ENCODE results near the gene BAD.

DNA sequence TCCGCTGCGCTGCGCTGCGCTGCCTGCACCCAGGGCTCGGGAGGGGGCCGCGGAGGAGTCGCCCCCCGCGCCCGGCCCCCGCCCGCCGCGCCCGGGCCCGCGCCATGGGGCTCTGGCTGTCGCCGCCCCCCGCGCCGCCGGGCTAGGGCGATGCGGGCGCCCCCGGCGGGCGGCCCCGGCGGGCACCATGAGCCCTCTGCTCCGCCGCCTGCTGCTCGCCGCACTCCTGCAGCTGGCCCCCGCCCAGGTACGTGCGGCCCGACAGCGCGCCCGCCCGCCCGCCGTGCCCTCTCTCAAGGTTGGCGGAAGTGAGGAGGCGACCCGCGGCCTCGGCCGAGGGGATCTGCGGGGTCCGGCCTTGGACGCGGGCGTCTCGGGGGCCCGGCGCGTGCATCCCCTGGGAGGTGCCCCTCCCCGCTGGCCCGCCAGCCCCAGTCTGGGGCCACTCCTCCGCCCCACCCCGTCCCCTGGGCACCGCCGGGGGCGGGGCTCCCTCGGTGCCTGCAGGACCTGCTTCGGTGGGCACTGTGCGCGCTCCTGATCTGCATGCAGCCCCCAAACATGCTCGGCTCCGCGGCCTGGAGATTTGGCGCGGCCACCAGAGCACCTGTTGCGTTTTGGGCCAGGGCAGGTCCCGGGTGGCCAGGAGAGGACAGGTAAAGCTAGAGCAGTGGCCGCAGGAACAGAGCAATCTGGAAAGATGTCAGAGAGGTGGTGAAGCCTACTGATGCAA is 49.7 kb downstream of the BAD start:
- TF ChIP-seq, protein P1, sequence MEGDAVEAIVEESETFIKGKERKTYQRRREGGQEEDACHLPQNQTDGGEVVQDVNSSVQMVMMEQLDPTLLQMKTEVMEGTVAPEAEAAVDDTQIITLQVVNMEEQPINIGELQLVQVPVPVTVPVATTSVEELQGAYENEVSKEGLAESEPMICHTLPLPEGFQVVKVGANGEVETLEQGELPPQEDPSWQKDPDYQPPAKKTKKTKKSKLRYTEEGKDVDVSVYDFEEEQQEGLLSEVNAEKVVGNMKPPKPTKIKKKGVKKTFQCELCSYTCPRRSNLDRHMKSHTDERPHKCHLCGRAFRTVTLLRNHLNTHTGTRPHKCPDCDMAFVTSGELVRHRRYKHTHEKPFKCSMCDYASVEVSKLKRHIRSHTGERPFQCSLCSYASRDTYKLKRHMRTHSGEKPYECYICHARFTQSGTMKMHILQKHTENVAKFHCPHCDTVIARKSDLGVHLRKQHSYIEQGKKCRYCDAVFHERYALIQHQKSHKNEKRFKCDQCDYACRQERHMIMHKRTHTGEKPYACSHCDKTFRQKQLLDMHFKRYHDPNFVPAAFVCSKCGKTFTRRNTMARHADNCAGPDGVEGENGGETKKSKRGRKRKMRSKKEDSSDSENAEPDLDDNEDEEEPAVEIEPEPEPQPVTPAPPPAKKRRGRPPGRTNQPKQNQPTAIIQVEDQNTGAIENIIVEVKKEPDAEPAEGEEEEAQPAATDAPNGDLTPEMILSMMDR (conservative IDR thresholded peaks at IDR 0.05): no peak
- no peak for TF ChIP-seq ZFX (IDR thresholded peaks at IDR 0.05)
